Measurements from ENCODE around the gene ANO7. TPM values are rescaled to one million over a fixed set of nuclear protein-coding genes. Genes with fewer than 3 reads are reported as not detected.

The ANO7 gene
- total and polyA plus RNA-seq, 4 donors, result 0.89 to 3.1 (median 1.7) TPM

GRCh38 chr2:241213567-241213966 is 25.1 kb downstream of the ANO7 start:
- no peak overlapping the region for H3K27ac ChIP-seq (ENCODE audit: low read depth, low read length)
- no peaks in the 10 kb centered on the region for H3K27me3 ChIP-seq (ENCODE audit: control insufficient read depth, insufficient read depth, low read length)
- 73% methylated on average over 7 of the region's 7 CpGs for WGBS (ENCODE audit: insufficient coverage)
- peaks cover 3% of the 10 kb centered on the region for H3K36me3 ChIP-seq (ENCODE audit: control insufficient read depth, insufficient read depth, low read length)
- H3K4me1 ChIP-seq (ENCODE audit: control insufficient read depth, insufficient read depth, low read length), result peaks cover 11% of the 10 kb centered on the region
- H3K4me3 ChIP-seq (ENCODE audit: low read depth, low read length), result no peak overlapping the region
- no peaks in the 10 kb centered on the region for H3K9me3 ChIP-seq (ENCODE audit: control insufficient read depth, insufficient read depth, low read length)
- no peak for DNase-seq (ENCODE audit: low read depth in 4 of 6, low spot score in 6 of 6)

- Histone ChIP-seq H3K9me3 (ENCODE audit: control insufficient read depth, insufficient read depth, low read length) (no peaks in the 10 kb centered on the region), H3K4me3 (ENCODE audit: low read depth, low read length) (no peak overlapping the region), H3K36me3 (ENCODE audit: control insufficient read depth, insufficient read depth, low read length) (peaks cover 3% of the 10 kb centered on the region), H3K27ac (ENCODE audit: low read depth, low read length) (no peak overlapping the region), H3K4me1 (ENCODE audit: control insufficient read depth, insufficient read depth, low read length) (peaks cover 14% of the 10 kb centered on the region), H3K27me3 (ENCODE audit: control insufficient read depth, insufficient read depth, low read length) (no peaks in the 10 kb centered on the region)
- DNase-seq (ENCODE audit: low read depth in 4 of 6, low spot score in 6 of 6), result no peak
- 65% methylated on average over 9 of the region's 10 CpGs for WGBS (ENCODE audit: insufficient coverage)
Measured at GRCh38 chr2:241214209-241214608, 25.7 kb downstream of the ANO7 start.

DNA sequence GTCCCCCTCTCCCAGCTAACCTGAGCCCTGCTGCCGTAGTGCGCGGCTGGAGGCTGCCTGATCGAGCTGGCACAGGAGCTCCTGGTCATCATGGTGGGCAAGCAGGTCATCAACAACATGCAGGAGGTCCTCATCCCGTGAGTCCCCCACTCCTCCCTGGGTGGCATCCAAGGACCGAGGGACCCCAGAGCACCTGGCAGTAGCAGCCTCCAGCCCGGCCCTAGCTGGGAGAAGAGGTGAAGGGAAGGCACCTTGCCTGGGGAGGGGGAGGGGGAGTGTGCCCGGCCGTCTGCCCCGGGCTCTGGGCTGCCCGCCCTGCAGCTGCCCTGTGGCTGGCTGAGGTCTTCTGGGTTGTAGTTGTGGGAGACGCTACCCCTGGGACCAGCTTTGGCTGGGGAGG is 26.3 kb downstream of the ANO7 start:
- Histone ChIP-seq H3K9me3 (ENCODE audit: control insufficient read depth, insufficient read depth, low read length) (no peaks in the 10 kb centered on the region), H3K36me3 (ENCODE audit: control insufficient read depth, insufficient read depth, low read length) (peaks cover 3% of the 10 kb centered on the region)
- DNase-seq (ENCODE audit: low read depth in 4 of 6, low spot score in 6 of 6), result no peak

GRCh38 chr2:241215421-241215820 is 26.9 kb downstream of the ANO7 start:
- DNase-seq (ENCODE audit: low read depth in 4 of 6, low spot score in 6 of 6), result no peak
- 77% methylated on average over 9 of the region's 9 CpGs for WGBS (ENCODE audit: insufficient coverage)
- Histone ChIP-seq H3K36me3 (ENCODE audit: control insufficient read depth, insufficient read depth, low read length) (peaks cover under 1% of the 10 kb centered on the region), H3K9me3 (ENCODE audit: control insufficient read depth, insufficient read depth, low read length) (no peaks in the 10 kb centered on the region), H3K27ac (ENCODE audit: low read depth, low read length) (no peak overlapping the region), H3K4me3 (ENCODE audit: low read depth, low read length) (no peak overlapping the region), H3K27me3 (ENCODE audit: control insufficient read depth, insufficient read depth, low read length) (no peaks in the 10 kb centered on the region), H3K4me1 (ENCODE audit: control insufficient read depth, insufficient read depth, low read length) (peaks cover 14% of the 10 kb centered on the region)

More for the DNA sequence above, 26.3 kb downstream of the ANO7 start:
- peaks cover 14% of the 10 kb centered on the region for H3K4me1 ChIP-seq (ENCODE audit: control insufficient read depth, insufficient read depth, low read length)
- H3K27ac ChIP-seq (ENCODE audit: low read depth, low read length), result no peak overlapping the region
- WGBS (ENCODE audit: insufficient coverage), result 88% methylated on average over 11 of the region's 12 CpGs
- H3K4me3 ChIP-seq (ENCODE audit: low read depth, low read length), result no peak overlapping the region
- H3K27me3 ChIP-seq (ENCODE audit: control insufficient read depth, insufficient read depth, low read length), result no peaks in the 10 kb centered on the region

- no peak for DNase-seq (ENCODE audit: low read depth in 4 of 6, low spot score in 6 of 6)
- H3K27me3 ChIP-seq (ENCODE audit: control insufficient read depth, insufficient read depth, low read length), result no peaks in the 10 kb centered on the region
- peaks cover 14% of the 10 kb centered on the region for H3K4me1 ChIP-seq (ENCODE audit: control insufficient read depth, insufficient read depth, low read length)
- WGBS (ENCODE audit: insufficient coverage), result 45% methylated on average over 13 of the region's 14 CpGs
- H3K27ac ChIP-seq (ENCODE audit: low read depth, low read length), result no peak overlapping the region
- no peaks in the 10 kb centered on the region for H3K36me3 ChIP-seq (ENCODE audit: control insufficient read depth, insufficient read depth, low read length)
- H3K9me3 ChIP-seq (ENCODE audit: control insufficient read depth, insufficient read depth, low read length), result no peaks in the 10 kb centered on the region
- H3K4me3 ChIP-seq (ENCODE audit: low read depth, low read length), result no peak overlapping the region
Measured at GRCh38 chr2:241216211-241216761, 27.8 kb downstream of the ANO7 start.

- H3K4me1 ChIP-seq (ENCODE audit: control insufficient read depth, insufficient read depth, low read length), result peaks cover 14% of the 10 kb centered on the region
- no peaks in the 10 kb centered on the region for H3K27me3 ChIP-seq (ENCODE audit: control insufficient read depth, insufficient read depth, low read length)
- H3K4me3 ChIP-seq (ENCODE audit: low read depth, low read length), result peak overlapping the region; percentile 22
- peak in 4 of 6 donors; percentile 23 to 77 (median 49) for DNase-seq (ENCODE audit: low read depth in 4 of 6, low spot score in 6 of 6)
- no peaks in the 10 kb centered on the region for H3K36me3 ChIP-seq (ENCODE audit: control insufficient read depth, insufficient read depth, low read length)
- WGBS (ENCODE audit: insufficient coverage), result under 1% methylated on average over 50 of the region's 77 CpGs
- no peaks in the 10 kb centered on the region for H3K9me3 ChIP-seq (ENCODE audit: control insufficient read depth, insufficient read depth, low read length)
- H3K27ac ChIP-seq (ENCODE audit: low read depth, low read length), result peak overlapping the region; percentile 81
Measured at GRCh38 chr2:241217320-241218031, 29.0 kb downstream of the ANO7 start.

DNA sequence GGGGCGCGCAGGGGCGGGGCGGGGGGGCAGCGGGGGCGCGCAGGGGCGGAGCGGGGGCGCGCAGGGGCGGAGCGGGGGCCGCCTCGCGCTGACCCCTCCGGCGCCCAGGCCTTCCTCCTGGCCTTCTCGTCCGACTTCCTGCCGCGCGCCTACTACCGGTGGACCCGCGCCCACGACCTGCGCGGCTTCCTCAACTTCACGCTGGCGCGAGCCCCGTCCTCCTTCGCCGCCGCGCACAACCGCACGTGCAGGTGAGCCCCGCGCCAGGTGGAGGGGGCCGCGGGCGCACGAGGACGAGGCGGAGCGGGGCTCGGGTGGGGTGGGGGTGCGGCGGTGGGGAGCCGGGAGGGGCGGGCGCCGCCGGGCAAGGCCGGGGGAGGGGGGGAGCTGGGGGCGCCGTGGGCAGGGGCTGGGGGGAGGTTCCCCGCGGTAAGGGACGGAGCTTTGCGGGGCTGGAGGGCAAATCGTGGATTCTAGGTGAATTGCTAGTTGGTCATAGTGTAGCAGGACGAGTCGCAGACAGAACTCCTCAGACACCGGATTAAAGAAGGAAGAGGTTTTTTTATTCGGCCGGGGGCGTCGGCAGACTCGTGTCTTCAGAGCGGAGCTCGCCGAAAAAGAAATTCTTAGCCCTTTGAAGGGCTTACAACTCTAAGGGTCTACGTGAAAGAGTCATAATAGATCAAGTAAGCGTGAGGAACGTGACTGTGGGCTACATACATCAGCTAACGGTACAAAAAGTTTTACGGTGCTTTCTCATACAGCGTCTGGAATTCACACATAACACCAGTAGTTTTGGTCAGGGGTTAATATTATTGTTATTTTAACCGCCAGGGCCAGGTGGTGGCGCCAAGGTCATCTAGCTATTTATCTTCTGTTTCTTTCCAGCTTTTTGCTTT is 29.9 kb downstream of the ANO7 start:
- Histone ChIP-seq H3K4me3 (ENCODE audit: low read depth, low read length) (peak overlapping the region; percentile 38), H3K4me1 (ENCODE audit: control insufficient read depth, insufficient read depth, low read length) (peaks cover 20% of the 10 kb centered on the region), H3K27ac (ENCODE audit: low read depth, low read length) (no peak overlapping the region), H3K27me3 (ENCODE audit: control insufficient read depth, insufficient read depth, low read length) (no peaks in the 10 kb centered on the region), H3K9me3 (ENCODE audit: control insufficient read depth, insufficient read depth, low read length) (no peaks in the 10 kb centered on the region), H3K36me3 (ENCODE audit: control insufficient read depth, insufficient read depth, low read length) (peaks cover 6% of the 10 kb centered on the region)
- peak in 2 of 6 donors; percentile 53 to 55 for DNase-seq (ENCODE audit: low read depth in 4 of 6, low spot score in 6 of 6)
- under 1% methylated on average over 59 of the region's 83 CpGs for WGBS (ENCODE audit: insufficient coverage)

GRCh38 chr2:241219030-241219382 is 30.5 kb downstream of the ANO7 start:
- Histone ChIP-seq H3K4me1 (ENCODE audit: control insufficient read depth, insufficient read depth, low read length) (peaks cover 26% of the 10 kb centered on the region), H3K27me3 (ENCODE audit: control insufficient read depth, insufficient read depth, low read length) (no peaks in the 10 kb centered on the region), H3K4me3 (ENCODE audit: low read depth, low read length) (peak overlapping the region; percentile 38), H3K36me3 (ENCODE audit: control insufficient read depth, insufficient read depth, low read length) (peaks cover 12% of the 10 kb centered on the region), H3K9me3 (ENCODE audit: control insufficient read depth, insufficient read depth, low read length) (no peaks in the 10 kb centered on the region), H3K27ac (ENCODE audit: low read depth, low read length) (no peak overlapping the region)
- no CpG with 5 or more reads among the region's 4 CpGs for WGBS (ENCODE audit: insufficient coverage)
- DNase-seq (ENCODE audit: low read depth in 4 of 6, low spot score in 6 of 6), result no peak

DNA sequence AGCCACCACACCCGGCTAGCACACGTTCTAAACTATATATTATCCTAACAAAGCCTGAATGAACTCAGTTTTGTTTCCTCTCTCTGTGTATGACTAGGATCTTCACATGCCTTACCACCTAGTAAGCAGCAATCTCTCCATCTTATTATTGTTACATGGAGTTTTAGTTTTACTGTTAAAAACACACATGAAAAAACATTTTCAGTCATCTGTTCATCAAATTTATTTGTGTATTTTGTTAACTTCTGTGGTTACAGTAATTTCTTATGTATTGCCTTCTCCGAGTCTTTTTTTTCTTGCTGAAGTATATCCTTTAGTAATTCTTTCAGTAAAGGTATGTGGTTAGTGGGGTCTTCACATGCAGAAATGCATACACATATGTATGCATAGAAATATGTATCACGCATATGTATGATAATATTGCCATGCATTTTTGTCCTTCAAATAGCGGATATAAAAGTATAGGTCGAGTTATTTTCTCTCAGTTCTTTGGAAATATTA is 31.4 kb downstream of the ANO7 start:
- DNase-seq (ENCODE audit: low read depth in 4 of 6, low spot score in 6 of 6), result no peak
- peaks cover 35% of the 10 kb centered on the region for H3K4me1 ChIP-seq (ENCODE audit: control insufficient read depth, insufficient read depth, low read length)
- peaks cover 13% of the 10 kb centered on the region for H3K36me3 ChIP-seq (ENCODE audit: control insufficient read depth, insufficient read depth, low read length)
- no peaks in the 10 kb centered on the region for H3K27me3 ChIP-seq (ENCODE audit: control insufficient read depth, insufficient read depth, low read length)
- H3K27ac ChIP-seq (ENCODE audit: low read depth, low read length), result no peak overlapping the region
- WGBS (ENCODE audit: insufficient coverage), result 100% methylated on average over 1 of the region's 6 CpGs
- H3K4me3 ChIP-seq (ENCODE audit: low read depth, low read length), result no peak overlapping the region
- H3K9me3 ChIP-seq (ENCODE audit: control insufficient read depth, insufficient read depth, low read length), result no peaks in the 10 kb centered on the region
